Fibroblast of lung (primary cell): ENCODE measurements around the gene CYTH1. TPM values are rescaled to one million over a fixed set of nuclear protein-coding genes. Genes with fewer than 3 reads are reported as not detected.

ENCODE experiments used
- DNase-seq, 2 donors: peaks; one replicate each; pipeline versions ENCODE4 v3.0.0 to v3.0.0-alpha.2; 2010; ENCODE audit warnings: low read depth in 2 of 2
- H2AFZ ChIP-seq: 2 replicates; pipeline ENCODE4 v1.5.1; 2012; ENCODE audit warnings: low read length, control low read depth, inconsistent platforms
- H3K27ac ChIP-seq: 2 replicates; pipeline ENCODE4 v1.5.1; 2011; ENCODE audit warnings: low read length, control low read depth; ENCODE audit not compliant: insufficient read depth
- H3K27me3 ChIP-seq: 2 replicates; pipeline ENCODE4 v1.5.1; 2011; ENCODE audit warnings: mild to moderate bottlenecking, low read length; ENCODE audit not compliant: control insufficient read depth, insufficient read depth
- H3K36me3 ChIP-seq: 2 replicates; pipeline ENCODE4 v1.5.1; 2011; ENCODE audit warnings: low read length; ENCODE audit not compliant: control insufficient read depth, insufficient read depth
- H3K4me1 ChIP-seq: 2 replicates; pipeline ENCODE4 v1.5.1; 2011; ENCODE audit warnings: low read length; ENCODE audit not compliant: control insufficient read depth, insufficient read depth; ENCODE audit errors: extremely low read depth
- H3K4me2 ChIP-seq: 2 replicates; pipeline ENCODE4 v1.5.1; 2011; ENCODE audit warnings: low read length, control low read depth; ENCODE audit not compliant: insufficient read depth; ENCODE audit errors: extremely low read depth
- H3K4me3 ChIP-seq, 4 experiments: fragments of 200-600 bp in 1 of 4; sonication (generic) in 1 of 4; replicated peaks in 1 of 4; 2 replicates each; pipeline ENCODE4 v1.5.1; 2011 to 2016; ENCODE audit warnings: low read length in 4 of 4, low read depth in 3 of 4, mild to moderate bottlenecking in 3 of 4, control low read depth in 2 of 4, inconsistent platforms in 1 of 4, mixed read lengths in 1 of 4; ENCODE audit not compliant: insufficient read depth in 1 of 4; ENCODE audit errors: control extremely low read depth in 1 of 4
- H3K79me2 ChIP-seq: 2 replicates; pipeline ENCODE4 v1.5.1; 2012; ENCODE audit warnings: mild to moderate bottlenecking, low read length, inconsistent platforms; ENCODE audit not compliant: control insufficient read depth, insufficient read depth
- H3K9ac ChIP-seq: 2 replicates; pipeline ENCODE4 v1.5.1; 2011; ENCODE audit warnings: mild to moderate bottlenecking, low read length, control low read depth; ENCODE audit not compliant: insufficient read depth
- H3K9me3 ChIP-seq: 2 replicates; pipeline ENCODE4 v1.5.1; 2012; ENCODE audit warnings: low read depth, low read length; ENCODE audit not compliant: control insufficient read depth, insufficient read depth
- H4K20me1 ChIP-seq: 2 replicates; pipeline ENCODE4 v1.5.1; 2011; ENCODE audit warnings: low read length; ENCODE audit not compliant: control insufficient read depth, insufficient read depth; ENCODE audit errors: extremely low read depth
- CTCF ChIP-seq, 2 donors: IDR thresholded peaks in 1 of 2; conservative IDR thresholded peaks in 1 of 2; 1 replicate in 1 of 2; 2 replicates in 1 of 2; pipeline ENCODE4 v1.5.1; 2011 to 2012; ENCODE audit warnings: low read length in 2 of 2, control low read depth in 1 of 2, inconsistent platforms in 1 of 2, low read depth in 1 of 2, mild to moderate bottlenecking in 1 of 2
- EZH2 ChIP-seq: IDR thresholded peaks from 2 replicates; pipeline ENCODE4 v1.5.1; 2012; ENCODE audit warnings: low read length, control low read depth, mild to moderate bottlenecking; ENCODE audit errors: missing control alignments
- polyA plus RNA-seq, 2 donors: library from polyadenylated mRNA; depleted of rRNA in 1 of 2; stranded (reverse) in 1 of 2; unstranded in 1 of 2; fragments of >200 nt; gene quantifications; 2 replicates each; pipeline ENCODE4 v1.2.1, GENCODE V29; 2011 to 2012; ENCODE audit warnings: missing spikeins in 1 of 2
- total RNA-seq: library from RNA; depleted of rRNA; stranded (reverse); fragments of >200 nt; gene quantifications from 2 replicates; pipeline ENCODE4 v1.2.1, GENCODE V29; 2014

Gene CYTH1
- total and polyA plus RNA-seq, 2 donors (not counting 1 experiment from before 2014, with no cell fraction given), result 8.9 to 9.9 TPM

- H3K27me3 ChIP-seq, result no peaks in the 10 kb centered on the region
- peaks cover 8% of the 10 kb centered on the region for H3K79me2 ChIP-seq
- no peak overlapping the region for H3K9ac ChIP-seq
- no peak for TF ChIP-seq EZH2
- no peak for TF ChIP-seq CTCF (conservative IDR thresholded peaks at IDR 0.05 in 1 of 2, IDR thresholded peaks at IDR 0.05 in 1 of 2; ENCODE audit: low read depth in 1 of 2, low read length in 2 of 2)
- no peak for DNase-seq
- no peak overlapping the region for H3K4me2 ChIP-seq
- no peak overlapping the region for H2AFZ ChIP-seq
- peaks cover 32% of the 10 kb centered on the region for H3K36me3 ChIP-seq
- H3K4me1 ChIP-seq, result peaks cover 8% of the 10 kb centered on the region
- no peak overlapping the region for H3K4me3 ChIP-seq
- H3K9me3 ChIP-seq, result no peaks in the 10 kb centered on the region
- H3K27ac ChIP-seq, result no peak overlapping the region
- no peaks in the 10 kb centered on the region for H4K20me1 ChIP-seq
Measured at GRCh38 chr17:78819402-78819801, 37.3 kb upstream of the CYTH1 start.

- H2AFZ ChIP-seq, result no peak overlapping the region
- no peak overlapping the region for H3K4me2 ChIP-seq
- H4K20me1 ChIP-seq, result no peaks in the 10 kb centered on the region
- no peak overlapping the region for H3K9ac ChIP-seq
- H3K9me3 ChIP-seq, result no peaks in the 10 kb centered on the region
- H3K27ac ChIP-seq, result no peak overlapping the region
- peaks cover 5% of the 10 kb centered on the region for H3K79me2 ChIP-seq
- peaks cover 32% of the 10 kb centered on the region for H3K36me3 ChIP-seq
- no peak overlapping the region for H3K4me3 ChIP-seq
- no peaks in the 10 kb centered on the region for H3K27me3 ChIP-seq
- H3K4me1 ChIP-seq, result peaks cover 8% of the 10 kb centered on the region
- DNase-seq, result no peak
- no peak for TF ChIP-seq CTCF (conservative IDR thresholded peaks at IDR 0.05 in 1 of 2, IDR thresholded peaks at IDR 0.05 in 1 of 2; ENCODE audit: low read depth in 1 of 2, low read length in 2 of 2)
- no peak for TF ChIP-seq EZH2
Measured at GRCh38 chr17:78818932-78819331, 36.9 kb upstream of the CYTH1 start.

DNA sequence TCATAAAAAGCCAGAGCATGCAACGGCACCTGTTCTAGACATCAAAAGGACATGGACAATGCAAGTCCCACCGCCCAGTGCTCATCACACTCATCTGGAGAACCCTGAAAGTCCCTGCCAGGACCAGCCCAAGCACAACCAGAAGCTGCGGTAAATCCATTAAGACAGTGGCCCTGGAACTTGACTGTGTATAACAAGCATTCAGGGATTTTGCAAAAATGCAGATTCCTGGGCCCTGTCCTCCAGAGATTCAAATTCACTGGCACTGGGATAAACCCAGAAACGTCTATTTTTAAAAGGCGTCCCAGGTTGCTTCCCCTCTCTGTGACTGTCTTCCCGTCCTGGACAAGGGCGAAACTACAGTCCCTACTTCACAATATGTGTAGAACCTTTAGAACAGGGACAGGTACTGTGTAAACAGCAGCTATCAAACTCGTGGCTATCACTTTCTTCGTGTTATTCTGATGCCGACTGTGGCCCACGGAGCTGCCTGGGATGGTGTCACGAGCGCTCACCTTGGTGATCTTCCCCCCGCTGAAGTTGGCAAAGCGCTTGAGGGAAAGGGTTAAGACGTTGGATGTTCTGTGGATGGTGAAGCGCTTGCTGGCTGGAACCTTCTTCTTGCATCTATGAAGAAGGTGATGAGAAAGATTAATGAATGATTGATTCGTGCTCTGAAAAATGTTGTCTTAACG, 36.2 kb upstream of the CYTH1 start:
- no peak overlapping the region for H3K9ac ChIP-seq
- no peak overlapping the region for H2AFZ ChIP-seq
- TF ChIP-seq EZH2, result no peak
- TF ChIP-seq CTCF (conservative IDR thresholded peaks at IDR 0.05 in 1 of 2, IDR thresholded peaks at IDR 0.05 in 1 of 2; ENCODE audit: low read depth in 1 of 2, low read length in 2 of 2), result no peak
- no peaks in the 10 kb centered on the region for H3K27me3 ChIP-seq
- no peak for DNase-seq
- no peaks in the 10 kb centered on the region for H3K9me3 ChIP-seq
- H3K4me1 ChIP-seq, result peaks cover 8% of the 10 kb centered on the region
- H3K4me3 ChIP-seq, result no peak overlapping the region
- no peaks in the 10 kb centered on the region for H4K20me1 ChIP-seq
- H3K4me2 ChIP-seq, result no peak overlapping the region
- H3K79me2 ChIP-seq, result peaks cover 4% of the 10 kb centered on the region
- H3K27ac ChIP-seq, result no peak overlapping the region
- peaks cover 31% of the 10 kb centered on the region for H3K36me3 ChIP-seq
